Skeletal muscle cell (primary cell): ENCODE measurements around the gene AFAP1.
"Not testable (repeated sequence)": the region's sequence is repeated elsewhere in the genome, so short reads cannot be mapped to it uniquely, and the experiment has no call there.

ENCODE experiments used
- DNase-seq: peaks from one replicate; pipeline ENCODE4 v3.0.0-alpha.2; 2010; ENCODE audit warnings: low read depth
- H3K4me3 ChIP-seq: 2 replicates; pipeline ENCODE4 v1.5.1; 2011; ENCODE audit warnings: low read depth, mild to moderate bottlenecking, control low read depth, low read length, moderate library complexity

The AFAP1 gene

GRCh38 chr4:7952615-7953014, 13.0 kb upstream of the AFAP1 start:
- H3K4me3 ChIP-seq: no peak overlapping the region
- DNase-seq: no peak

- no peak overlapping the region for H3K4me3 ChIP-seq
- DNase-seq: no peak
These were observed 10.8 kb upstream of the AFAP1 start for GRCh38 chr4:7950301-7951092.

- no peak overlapping the region for H3K4me3 ChIP-seq
- DNase-seq: no peak
These were observed 10.1 kb upstream of the AFAP1 start for GRCh38 chr4:7949759-7950158.

- no peak overlapping the region for H3K4me3 ChIP-seq
- DNase-seq: no peak
These were observed 8.3 kb upstream of the AFAP1 start for GRCh38 chr4:7947927-7948326.

- no peak for DNase-seq
- no peak overlapping the region for H3K4me3 ChIP-seq
These were observed 6.2 kb upstream of the AFAP1 start for GRCh38 chr4:7945709-7946380.

GRCh38 chr4:7944599-7945220, 5.0 kb upstream of the AFAP1 start:
- no peak for DNase-seq
- H3K4me3 ChIP-seq: no peak overlapping the region

GRCh38 chr4:7943688-7944087, 4.0 kb upstream of the AFAP1 start:
- not testable (repeated sequence) for H3K4me3 ChIP-seq, DNase-seq

- no peak overlapping the region for H3K4me3 ChIP-seq
- DNase-seq: no peak
These were observed 3.5 kb upstream of the AFAP1 start for GRCh38 chr4:7943211-7943610.

GRCh38 chr4:7941965-7942496, 2.4 kb upstream of the AFAP1 start:
- no peak overlapping the region for H3K4me3 ChIP-seq
- DNase-seq: no peak

- H3K4me3 ChIP-seq: no peak overlapping the region
- DNase-seq: no peak
These were observed 1.7 kb upstream of the AFAP1 start for GRCh38 chr4:7941111-7941964.

GRCh38 chr4:7938609-7939376, 868 bp downstream of the AFAP1 start:
- H3K4me3 ChIP-seq: peak overlapping the region; percentile 81
- DNase-seq: no peak

- no peak for DNase-seq
- H3K4me3 ChIP-seq: peak overlapping the region; percentile 81
These were observed 1.4 kb downstream of the AFAP1 start for GRCh38 chr4:7938266-7938608.

- H3K4me3 ChIP-seq: peak overlapping the region; percentile 81
- DNase-seq: no peak
These were observed 2.7 kb downstream of the AFAP1 start for GRCh38 chr4:7937006-7937405.

GRCh38 chr4:7933651-7934510, 5.8 kb downstream of the AFAP1 start:
- H3K4me3 ChIP-seq: no peak overlapping the region
- no peak for DNase-seq

- no peak for DNase-seq
- no peak overlapping the region for H3K4me3 ChIP-seq
These were observed 7.4 kb downstream of the AFAP1 start for GRCh38 chr4:7932287-7932686.

- H3K4me3 ChIP-seq: no peak overlapping the region
- DNase-seq: no peak
These were observed 10.3 kb downstream of the AFAP1 start for GRCh38 chr4:7929118-7929951.

GRCh38 chr4:7928711-7929110, 10.9 kb downstream of the AFAP1 start:
- DNase-seq: no peak
- no peak overlapping the region for H3K4me3 ChIP-seq
